ENCODE data around the gene TAS2R20.

DNA sequence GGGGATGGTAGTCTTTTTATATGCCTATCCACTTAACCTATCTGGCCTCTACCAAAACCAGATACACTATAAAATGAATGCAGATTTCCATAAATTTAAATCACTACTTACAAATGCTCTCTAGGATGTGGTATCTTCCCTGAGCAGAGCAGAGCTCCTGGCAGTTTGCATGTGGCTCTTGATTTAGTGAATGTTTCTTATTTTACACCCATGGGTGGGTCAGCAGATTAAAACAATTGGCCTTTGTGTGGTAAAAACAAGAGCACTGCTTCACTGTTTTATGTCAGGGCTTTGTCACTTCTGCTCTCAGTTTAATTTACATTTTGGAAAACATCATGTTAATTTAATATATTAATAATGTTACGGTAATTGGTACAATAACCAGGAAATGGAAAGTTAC lies 18.8 kb upstream of the TAS2R20 start:
- TF ChIP-seq, protein P1, sequence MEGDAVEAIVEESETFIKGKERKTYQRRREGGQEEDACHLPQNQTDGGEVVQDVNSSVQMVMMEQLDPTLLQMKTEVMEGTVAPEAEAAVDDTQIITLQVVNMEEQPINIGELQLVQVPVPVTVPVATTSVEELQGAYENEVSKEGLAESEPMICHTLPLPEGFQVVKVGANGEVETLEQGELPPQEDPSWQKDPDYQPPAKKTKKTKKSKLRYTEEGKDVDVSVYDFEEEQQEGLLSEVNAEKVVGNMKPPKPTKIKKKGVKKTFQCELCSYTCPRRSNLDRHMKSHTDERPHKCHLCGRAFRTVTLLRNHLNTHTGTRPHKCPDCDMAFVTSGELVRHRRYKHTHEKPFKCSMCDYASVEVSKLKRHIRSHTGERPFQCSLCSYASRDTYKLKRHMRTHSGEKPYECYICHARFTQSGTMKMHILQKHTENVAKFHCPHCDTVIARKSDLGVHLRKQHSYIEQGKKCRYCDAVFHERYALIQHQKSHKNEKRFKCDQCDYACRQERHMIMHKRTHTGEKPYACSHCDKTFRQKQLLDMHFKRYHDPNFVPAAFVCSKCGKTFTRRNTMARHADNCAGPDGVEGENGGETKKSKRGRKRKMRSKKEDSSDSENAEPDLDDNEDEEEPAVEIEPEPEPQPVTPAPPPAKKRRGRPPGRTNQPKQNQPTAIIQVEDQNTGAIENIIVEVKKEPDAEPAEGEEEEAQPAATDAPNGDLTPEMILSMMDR (IDR thresholded peaks at IDR 0.05), result no peak
- no peak for TF ChIP-seq ZNF423 (CRISPR knock-in tag; IDR thresholded peaks at IDR 0.05)
